ENCODE results near the gene ZNG1F.
"Not testable (repeated sequence)": the region's sequence is repeated elsewhere in the genome, so short reads cannot be mapped to it uniquely, and the experiment has no call there.

ZNG1F gene

DNA sequence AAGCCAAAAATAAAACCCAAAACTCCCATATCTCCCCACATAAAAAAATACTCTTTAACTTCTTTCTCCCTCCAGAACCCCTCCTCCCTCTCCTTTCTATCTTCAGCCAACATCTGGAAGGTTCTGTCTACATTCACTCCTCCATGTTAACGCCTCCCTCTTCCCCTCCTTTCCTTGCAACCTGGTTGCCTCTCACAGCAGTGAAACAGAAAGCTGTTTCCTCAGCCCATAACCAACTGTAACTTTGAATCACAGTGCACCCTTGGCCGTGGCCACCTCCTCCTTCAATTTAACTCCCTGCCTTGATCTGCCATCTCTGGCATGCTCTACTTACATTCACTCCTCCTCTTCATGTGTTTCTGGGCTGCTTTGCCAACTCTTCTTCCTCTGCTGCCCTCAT lies 94.1 kb downstream of the ZNG1F start:
- not testable (repeated sequence) for H3K9ac ChIP-seq (ENCODE audit: low read length); H3K27me3 ChIP-seq (replicated peaks; ENCODE audit: control insufficient read depth, insufficient read depth, low read length); H3K9me3 ChIP-seq (ENCODE audit: control insufficient read depth, low read length); H3K4me3 ChIP-seq (ENCODE audit: low read length); DNase-seq (ENCODE audit: low read depth); H3K4me1 ChIP-seq (ENCODE audit: control insufficient read depth, insufficient read depth, low read length); H3K36me3 ChIP-seq (ENCODE audit: control insufficient read depth, insufficient read depth, low read length, severe bottlenecking)

DNA sequence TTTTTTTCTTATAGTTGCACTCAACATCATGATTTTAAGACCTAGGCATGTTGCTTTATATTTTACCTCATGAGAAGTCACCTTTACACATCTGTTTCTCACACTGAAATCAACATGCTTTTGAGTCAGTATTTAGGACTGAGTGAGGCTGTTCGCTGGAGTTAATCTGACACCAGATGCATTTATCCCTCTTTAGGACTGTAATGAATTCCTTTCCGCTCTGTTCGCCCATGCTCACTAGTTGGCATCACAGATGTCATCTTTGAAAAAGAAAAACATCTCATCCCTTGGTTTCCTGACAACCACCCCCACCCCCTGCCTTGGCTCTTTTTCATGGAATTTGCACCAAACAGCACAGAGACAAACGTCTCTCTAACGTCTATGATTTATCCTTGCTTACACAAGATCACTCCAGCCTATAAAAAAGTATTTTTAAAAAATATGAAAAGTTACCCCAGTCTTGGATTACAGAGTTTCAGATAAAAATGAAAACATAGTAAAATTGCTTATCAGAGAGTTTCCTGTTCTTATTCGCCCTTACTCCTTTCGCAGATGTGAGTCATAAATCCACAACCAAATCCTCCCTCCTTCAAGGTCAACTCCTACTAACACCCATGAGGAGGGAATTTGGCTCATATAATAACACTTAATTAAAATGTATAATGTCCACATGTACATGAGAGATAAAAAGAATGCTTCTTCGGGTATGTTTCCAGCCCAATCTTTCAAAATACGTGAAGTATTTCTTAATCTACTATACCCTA lies 94.9 kb downstream of the ZNG1F start:
- H3K27me3 ChIP-seq (replicated peaks; ENCODE audit: control insufficient read depth, insufficient read depth, low read length); H3K9me3 ChIP-seq (ENCODE audit: control insufficient read depth, low read length); H3K36me3 ChIP-seq (ENCODE audit: control insufficient read depth, insufficient read depth, low read length, severe bottlenecking); H3K4me3 ChIP-seq (ENCODE audit: low read length); DNase-seq (ENCODE audit: low read depth); H3K4me1 ChIP-seq (ENCODE audit: control insufficient read depth, insufficient read depth, low read length); H3K9ac ChIP-seq (ENCODE audit: low read length): not testable (repeated sequence)

DNA sequence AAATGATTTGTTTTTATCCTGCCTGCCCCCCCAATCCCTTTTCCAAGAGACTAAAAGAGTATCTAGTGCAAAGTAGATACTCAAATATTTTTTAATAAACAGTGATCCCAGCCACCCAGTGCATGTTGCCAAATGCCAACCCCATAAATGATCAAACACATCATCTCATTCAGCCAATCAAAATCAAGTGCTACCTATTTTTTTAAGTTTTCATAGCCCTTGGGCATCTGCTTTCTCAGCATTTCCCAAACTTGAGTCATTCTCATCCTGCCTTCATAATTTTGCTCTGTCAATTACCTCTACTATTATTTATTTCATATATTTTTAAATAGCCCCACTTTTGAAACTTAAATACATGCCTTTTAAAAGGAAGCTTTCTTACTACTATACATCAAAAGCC lies 98.2 kb downstream of the ZNG1F start:
- H3K36me3 ChIP-seq (ENCODE audit: control insufficient read depth, insufficient read depth, low read length, severe bottlenecking); H3K4me1 ChIP-seq (ENCODE audit: control insufficient read depth, insufficient read depth, low read length); H3K9ac ChIP-seq (ENCODE audit: low read length); DNase-seq (ENCODE audit: low read depth); H3K27me3 ChIP-seq (replicated peaks; ENCODE audit: control insufficient read depth, insufficient read depth, low read length); H3K9me3 ChIP-seq (ENCODE audit: control insufficient read depth, low read length); H3K4me3 ChIP-seq (ENCODE audit: low read length): not testable (repeated sequence)

DNA sequence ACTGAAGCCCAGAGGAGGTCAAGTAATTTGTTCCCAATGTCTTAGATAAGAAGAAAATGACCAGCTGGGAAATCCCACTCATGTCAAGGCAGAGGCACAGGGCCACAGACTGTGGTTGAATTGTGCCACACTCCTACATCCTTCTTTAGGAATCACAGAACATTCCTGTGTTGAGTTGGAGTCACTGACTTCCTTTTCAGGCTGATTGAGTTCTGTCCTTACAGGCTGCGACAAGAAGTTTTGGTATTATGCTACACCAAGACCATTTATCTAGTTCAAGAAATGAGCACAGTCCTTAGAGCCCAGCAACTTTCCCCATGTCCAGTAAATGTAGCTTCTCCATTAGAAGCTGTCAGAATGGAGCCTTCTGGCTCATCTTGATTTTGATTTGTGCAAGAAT lies 98.7 kb downstream of the ZNG1F start:
- not testable (repeated sequence) for H3K9ac ChIP-seq (ENCODE audit: low read length); H3K9me3 ChIP-seq (ENCODE audit: control insufficient read depth, low read length); H3K4me3 ChIP-seq (ENCODE audit: low read length); H3K36me3 ChIP-seq (ENCODE audit: control insufficient read depth, insufficient read depth, low read length, severe bottlenecking); H3K27me3 ChIP-seq (replicated peaks; ENCODE audit: control insufficient read depth, insufficient read depth, low read length); DNase-seq (ENCODE audit: low read depth); H3K4me1 ChIP-seq (ENCODE audit: control insufficient read depth, insufficient read depth, low read length)

DNA sequence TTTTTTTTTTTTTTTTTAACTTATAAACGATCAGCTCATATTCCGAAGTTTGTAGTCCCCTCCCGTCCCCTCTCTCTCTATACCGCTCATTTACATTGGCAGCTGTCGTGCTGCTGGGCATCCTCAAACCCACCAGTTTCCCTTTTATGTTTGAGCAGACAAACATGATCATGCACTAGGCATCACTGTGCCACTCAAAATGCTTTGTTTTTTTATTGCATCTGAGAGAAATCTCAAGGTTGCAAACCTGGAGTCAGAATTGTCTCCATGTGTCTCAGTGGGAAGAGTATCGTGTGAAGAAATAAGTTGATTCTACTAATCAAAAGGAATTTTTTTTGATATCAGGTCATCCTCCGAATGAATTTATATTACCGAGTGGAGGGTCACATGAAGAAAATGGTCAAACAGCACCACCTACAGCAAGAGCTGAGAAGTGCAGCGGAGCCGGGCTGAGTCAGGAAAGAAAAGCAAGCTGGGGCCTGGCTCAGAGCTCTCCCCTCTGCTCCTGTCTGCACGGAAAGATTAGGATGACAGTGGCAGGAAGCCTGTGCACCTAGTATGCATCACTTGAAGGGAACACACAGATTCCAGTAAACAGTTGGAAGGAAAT lies 100.6 kb downstream of the ZNG1F start:
- not testable (repeated sequence) for DNase-seq (ENCODE audit: low read depth); H3K4me3 ChIP-seq (ENCODE audit: low read length); H3K9me3 ChIP-seq (ENCODE audit: control insufficient read depth, low read length); H3K9ac ChIP-seq (ENCODE audit: low read length); H3K27me3 ChIP-seq (replicated peaks; ENCODE audit: control insufficient read depth, insufficient read depth, low read length); H3K36me3 ChIP-seq (ENCODE audit: control insufficient read depth, insufficient read depth, low read length, severe bottlenecking); H3K4me1 ChIP-seq (ENCODE audit: control insufficient read depth, insufficient read depth, low read length)

DNA sequence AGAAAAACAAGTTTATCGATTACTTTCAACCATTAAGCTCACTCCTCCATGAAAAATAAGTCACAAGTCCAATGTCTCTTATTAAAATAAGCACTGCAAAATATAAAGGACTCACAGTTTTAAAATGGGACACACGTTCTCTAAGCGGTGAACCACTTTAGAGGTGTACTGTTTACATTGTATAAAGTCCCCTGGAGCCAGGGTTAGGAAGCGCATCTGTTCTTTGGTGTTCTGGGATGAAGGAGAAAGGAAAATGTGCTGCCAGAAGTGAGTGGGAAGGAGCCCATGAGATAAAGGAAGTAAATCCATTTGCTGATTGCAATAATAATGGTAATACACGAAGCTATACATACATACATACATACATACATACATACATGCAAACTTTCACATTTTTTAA lies 101.2 kb downstream of the ZNG1F start:
- not testable (repeated sequence) for H3K4me1 ChIP-seq (ENCODE audit: control insufficient read depth, insufficient read depth, low read length); H3K9ac ChIP-seq (ENCODE audit: low read length); H3K27me3 ChIP-seq (replicated peaks; ENCODE audit: control insufficient read depth, insufficient read depth, low read length); H3K36me3 ChIP-seq (ENCODE audit: control insufficient read depth, insufficient read depth, low read length, severe bottlenecking); DNase-seq (ENCODE audit: low read depth); H3K9me3 ChIP-seq (ENCODE audit: control insufficient read depth, low read length); H3K4me3 ChIP-seq (ENCODE audit: low read length)

DNA sequence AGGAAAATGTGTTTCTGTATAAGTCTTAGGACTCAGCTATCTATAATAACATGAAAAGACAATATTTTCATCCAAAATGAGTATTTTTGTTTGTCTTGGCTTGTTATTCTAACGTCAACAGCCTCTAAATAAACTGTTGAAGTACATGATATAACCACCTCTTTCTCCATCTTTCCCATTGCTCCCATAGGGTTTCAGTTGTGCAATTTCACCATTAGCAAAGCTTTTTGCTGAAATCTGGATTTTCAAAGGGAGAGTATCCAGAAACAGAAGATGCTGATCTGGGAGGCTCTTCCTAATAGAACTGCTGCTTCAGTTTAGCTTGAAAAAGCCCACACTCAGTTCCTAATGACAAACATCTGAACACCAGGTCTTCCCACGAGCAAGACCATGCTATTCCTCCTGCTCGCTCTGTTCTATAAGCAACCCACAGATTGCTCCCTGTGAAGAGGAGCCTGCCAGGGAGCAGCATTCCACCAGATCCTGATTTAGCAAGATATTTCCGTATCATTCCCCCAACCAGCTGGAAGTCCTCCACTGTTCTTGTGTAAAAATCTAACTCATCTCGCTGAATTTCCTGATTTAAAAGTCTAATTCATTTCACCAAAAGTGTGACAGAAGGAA lies 101.8 kb downstream of the ZNG1F start:
- H3K4me3 ChIP-seq (ENCODE audit: low read length): peak overlapping the region; percentile 46
- H3K9me3 ChIP-seq (ENCODE audit: control insufficient read depth, low read length); H3K36me3 ChIP-seq (ENCODE audit: control insufficient read depth, insufficient read depth, low read length, severe bottlenecking); H3K4me1 ChIP-seq (ENCODE audit: control insufficient read depth, insufficient read depth, low read length); H3K27me3 ChIP-seq (replicated peaks; ENCODE audit: control insufficient read depth, insufficient read depth, low read length); H3K9ac ChIP-seq (ENCODE audit: low read length): not testable (repeated sequence)
- DNase-seq (ENCODE audit: low read depth): peak; percentile 26

DNA sequence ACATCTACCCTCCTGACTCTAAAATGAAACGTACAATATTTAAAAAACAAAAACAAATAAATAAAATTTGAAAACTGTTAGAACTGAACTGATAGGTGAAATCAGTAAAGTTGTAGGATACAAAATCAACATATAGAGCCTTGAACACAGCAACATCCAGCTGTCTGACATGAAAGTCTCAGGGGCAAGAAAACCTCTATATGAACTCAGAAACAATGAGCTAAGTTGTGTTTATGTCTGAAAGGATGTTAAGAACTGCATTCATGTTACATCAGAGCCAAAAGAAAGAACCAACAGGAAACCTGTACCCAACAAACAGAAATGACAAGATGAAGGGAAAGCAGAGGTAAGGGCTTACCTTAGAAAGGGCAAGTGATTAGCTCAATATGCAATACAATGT lies 102.4 kb downstream of the ZNG1F start:
- not testable (repeated sequence) for H3K36me3 ChIP-seq (ENCODE audit: control insufficient read depth, insufficient read depth, low read length, severe bottlenecking); H3K4me1 ChIP-seq (ENCODE audit: control insufficient read depth, insufficient read depth, low read length); H3K27me3 ChIP-seq (replicated peaks; ENCODE audit: control insufficient read depth, insufficient read depth, low read length); H3K4me3 ChIP-seq (ENCODE audit: low read length); H3K9ac ChIP-seq (ENCODE audit: low read length); H3K9me3 ChIP-seq (ENCODE audit: control insufficient read depth, low read length); DNase-seq (ENCODE audit: low read depth)

DNA sequence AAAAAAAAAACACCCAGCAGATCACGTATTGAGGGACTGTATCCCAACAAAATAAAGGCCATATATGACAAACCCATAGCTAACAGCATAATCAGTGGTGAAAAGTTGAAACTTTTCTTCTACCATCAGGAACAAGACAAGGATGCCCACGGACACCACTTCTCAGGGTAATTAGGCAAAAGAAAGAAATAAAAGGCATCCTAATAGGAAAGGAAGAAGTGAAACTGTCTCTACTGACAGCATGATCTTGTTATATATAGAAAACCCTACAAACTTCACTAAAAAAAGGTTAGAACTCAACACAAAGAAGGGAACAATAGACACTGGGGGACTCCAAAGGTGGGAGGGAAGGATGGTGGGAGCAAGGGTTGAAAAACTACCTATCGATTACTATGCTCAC lies 102.9 kb downstream of the ZNG1F start:
- not testable (repeated sequence) for H3K4me3 ChIP-seq (ENCODE audit: low read length); H3K4me1 ChIP-seq (ENCODE audit: control insufficient read depth, insufficient read depth, low read length); H3K9me3 ChIP-seq (ENCODE audit: control insufficient read depth, low read length); DNase-seq (ENCODE audit: low read depth); H3K36me3 ChIP-seq (ENCODE audit: control insufficient read depth, insufficient read depth, low read length, severe bottlenecking); H3K27me3 ChIP-seq (replicated peaks; ENCODE audit: control insufficient read depth, insufficient read depth, low read length); H3K9ac ChIP-seq (ENCODE audit: low read length)

DNA sequence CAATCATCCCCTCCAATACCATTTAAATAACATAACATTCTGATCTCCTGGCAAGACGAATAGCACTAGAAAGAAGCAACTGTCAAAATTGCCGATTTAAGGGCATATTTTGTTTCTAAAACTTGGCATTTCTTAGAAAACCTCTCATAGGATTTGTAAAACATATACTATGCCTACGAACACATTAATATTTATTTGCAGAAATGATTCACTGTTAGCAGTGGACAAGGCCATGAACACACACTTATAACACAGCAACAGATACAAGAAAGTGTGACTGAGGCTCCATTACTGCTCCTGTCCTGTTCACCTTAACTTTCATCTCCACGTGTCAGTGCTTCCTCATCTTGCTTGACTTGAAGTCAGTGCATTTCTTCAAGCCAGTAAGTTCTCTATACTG lies 106.8 kb downstream of the ZNG1F start:
- not testable (repeated sequence) for H3K27me3 ChIP-seq (replicated peaks; ENCODE audit: control insufficient read depth, insufficient read depth, low read length)

More for the DNA sequence above, 106.8 kb downstream of the ZNG1F start:
- not testable (repeated sequence) for H3K9ac ChIP-seq (ENCODE audit: low read length); DNase-seq (ENCODE audit: low read depth); H3K9me3 ChIP-seq (ENCODE audit: control insufficient read depth, low read length); H3K4me1 ChIP-seq (ENCODE audit: control insufficient read depth, insufficient read depth, low read length); H3K36me3 ChIP-seq (ENCODE audit: control insufficient read depth, insufficient read depth, low read length, severe bottlenecking); H3K4me3 ChIP-seq (ENCODE audit: low read length)

Data from adipocyte (in vitro differentiated cells).